K562 treated with DMSO at 1 percent for 48 hours (cell line): Measurements from ENCODE around the gene PPAN. TPM values are rescaled to one million over a fixed set of nuclear protein-coding genes. Genes with fewer than 3 reads are reported as not detected.

Experiments
- total RNA-seq: library from RNA; unstranded; fragments of 300-600 nt; gene quantifications from 2 replicates; pipeline ENCODE4 v1.2.3, GENCODE V29; 2022; ENCODE audit warnings: low replicate concordance; ENCODE audit errors: extremely low read depth

Gene PPAN, protein sequence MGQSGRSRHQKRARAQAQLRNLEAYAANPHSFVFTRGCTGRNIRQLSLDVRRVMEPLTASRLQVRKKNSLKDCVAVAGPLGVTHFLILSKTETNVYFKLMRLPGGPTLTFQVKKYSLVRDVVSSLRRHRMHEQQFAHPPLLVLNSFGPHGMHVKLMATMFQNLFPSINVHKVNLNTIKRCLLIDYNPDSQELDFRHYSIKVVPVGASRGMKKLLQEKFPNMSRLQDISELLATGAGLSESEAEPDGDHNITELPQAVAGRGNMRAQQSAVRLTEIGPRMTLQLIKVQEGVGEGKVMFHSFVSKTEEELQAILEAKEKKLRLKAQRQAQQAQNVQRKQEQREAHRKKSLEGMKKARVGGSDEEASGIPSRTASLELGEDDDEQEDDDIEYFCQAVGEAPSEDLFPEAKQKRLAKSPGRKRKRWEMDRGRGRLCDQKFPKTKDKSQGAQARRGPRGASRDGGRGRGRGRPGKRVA
- total RNA-seq = not detected in 2 replicates

DNA sequence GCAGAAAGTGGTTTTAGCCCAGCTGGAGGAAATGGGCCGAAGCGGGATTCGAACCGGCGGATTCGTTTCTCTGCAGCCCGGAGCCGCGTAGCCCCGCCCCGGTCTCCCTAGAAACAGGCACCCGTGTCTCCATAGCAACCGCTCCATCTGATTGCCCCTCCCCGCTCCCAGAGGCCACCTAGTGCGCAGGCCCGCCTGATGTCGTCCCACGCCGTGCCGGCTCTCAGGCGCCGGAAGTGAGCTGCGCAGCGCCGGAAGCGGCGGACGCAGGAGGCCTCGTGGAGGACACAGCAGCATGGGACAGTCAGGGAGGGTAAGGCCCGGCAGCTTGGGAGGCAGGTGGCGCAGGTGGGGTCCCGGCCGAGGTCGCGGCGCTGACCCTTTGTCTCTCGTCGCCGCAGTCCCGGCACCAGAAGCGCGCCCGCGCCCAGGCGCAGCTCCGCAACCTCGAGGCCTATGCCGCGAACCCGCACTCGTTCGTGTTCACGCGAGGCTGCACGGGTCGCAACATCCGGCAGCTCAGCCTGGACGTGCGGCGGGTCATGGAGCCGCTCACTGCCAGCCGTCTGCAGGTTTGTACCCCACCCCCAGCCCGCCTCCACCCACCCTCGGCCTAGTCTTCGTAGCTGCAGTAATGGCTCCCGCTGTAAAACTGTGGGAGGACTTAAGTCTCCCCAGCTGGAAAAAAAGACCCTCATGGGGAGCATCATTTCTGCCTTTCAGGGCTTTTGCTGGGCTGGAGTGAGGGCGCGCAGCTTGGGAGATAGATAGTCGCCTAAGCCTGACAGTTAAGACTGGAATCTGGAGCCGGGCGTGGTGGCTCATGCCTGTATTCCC is at the start of gene PPAN:
Gene PPAN (plus strand): TSS at position 263 of the 837 bp plus-strand sequence. CDS start 33 bp downstream, at position 296.

DNA sequence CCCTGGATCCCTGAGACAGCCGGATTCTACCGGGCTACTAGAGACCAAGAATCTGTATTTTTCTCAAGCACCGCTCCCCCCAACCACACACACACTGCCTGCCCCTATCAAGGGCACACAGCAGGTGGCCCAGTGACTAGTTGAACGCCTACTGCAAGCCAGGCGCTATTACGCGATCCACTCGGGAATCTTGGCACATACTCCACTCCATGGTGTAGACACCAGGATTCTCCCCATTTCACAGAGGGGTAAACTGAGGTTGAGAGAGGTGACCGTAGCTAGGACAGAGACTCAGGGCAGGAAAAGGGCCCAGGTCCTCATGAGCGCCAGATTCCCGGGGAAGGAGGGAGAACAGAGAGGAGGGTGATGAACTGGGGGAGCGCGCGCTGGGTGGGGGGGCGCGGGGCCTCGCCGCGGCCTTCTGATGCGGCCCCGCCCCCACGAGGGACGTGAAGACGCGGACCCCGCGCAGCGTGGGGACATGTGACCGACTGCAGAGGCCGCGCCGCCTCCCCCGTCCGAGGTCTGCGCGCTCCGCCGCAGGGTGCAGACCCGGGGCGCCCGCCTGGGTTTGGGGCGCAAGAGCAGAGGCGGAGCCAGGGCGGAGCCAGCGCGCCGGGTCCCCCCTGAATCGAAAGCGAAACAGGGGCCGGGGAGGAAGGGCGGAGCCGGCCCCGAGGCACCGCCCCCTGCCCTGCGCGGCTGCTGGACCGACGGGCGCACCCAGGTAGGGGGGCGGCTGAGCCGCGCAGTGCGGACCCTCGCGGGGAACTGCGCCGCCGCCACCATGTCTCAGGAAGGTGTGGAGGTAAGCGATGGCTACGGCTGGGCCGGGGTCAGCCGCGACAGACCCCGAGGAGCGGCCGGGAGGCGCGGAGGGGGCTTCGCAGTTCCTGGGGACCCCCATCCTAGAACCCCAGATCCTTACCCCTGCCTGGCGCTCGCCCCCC is 20.2 kb upstream of the PPAN start, which contains the start of gene SHFL:
Gene SHFL (plus strand): TSS at position 677 of the 950 bp plus-strand sequence. CDS start 111 bp downstream, at position 788.

DNA sequence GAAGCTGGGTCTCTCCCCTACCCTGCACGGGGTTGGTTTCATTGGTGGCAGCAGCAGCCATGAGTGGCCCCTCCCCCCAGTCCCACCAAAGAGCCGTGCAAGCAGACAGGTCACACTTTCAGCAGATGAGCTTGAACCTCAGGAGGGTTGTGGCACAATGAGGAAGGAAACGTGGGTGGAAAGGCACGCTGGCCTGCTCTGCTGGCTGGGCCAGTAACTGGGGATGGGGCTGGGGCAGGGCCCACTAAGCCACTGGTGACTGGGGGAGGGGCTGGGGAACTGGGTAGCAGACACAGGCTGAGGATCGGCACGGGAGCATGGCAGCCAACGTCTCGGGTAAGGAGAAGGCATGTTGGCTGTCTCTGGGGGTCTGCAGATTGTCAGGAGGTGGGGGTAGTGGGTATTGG is 5.2 kb downstream of the PPAN start, which contains the start of gene P2RY11:
Gene P2RY11 (plus strand): TSS at position 289 of the 407 bp plus-strand sequence. CDS start 29 bp downstream, at position 318.

Other genes with a start within 250 kb of the PPAN start
- not detected in 2 replicates for gene OLFM2, start 169.8 kb upstream of the PPAN start, total RNA-seq
- not detected in 2 replicates for gene COL5A3, start 95.9 kb upstream of the PPAN start, total RNA-seq
- not detected in 2 replicates for gene RDH8, start 92.9 kb upstream of the PPAN start, total RNA-seq
- not detected in 2 replicates for gene SHFL, start 20.0 kb upstream of the PPAN start, total RNA-seq
- not detected in 2 replicates for gene ANGPTL6, start 3.7 kb upstream of the PPAN start, total RNA-seq
- not detected in 2 replicates for gene P2RY11, start 5.3 kb downstream of the PPAN start, total RNA-seq
- gene EIF3G, start 13.5 kb downstream of the PPAN start, total RNA-seq = not detected in 2 replicates
- gene DNMT1, start 88.6 kb downstream of the PPAN start, total RNA-seq = 271 TPM in 1 of 2 replicates, not detected in the other
- not detected in 2 replicates for gene S1PR2, start 125.0 kb downstream of the PPAN start, total RNA-seq
- gene MRPL4, start 145.9 kb downstream of the PPAN start, total RNA-seq = not detected in 2 replicates
- 228 TPM in 1 of 2 replicates, not detected in the other for gene ICAM1, start 164.8 kb downstream of the PPAN start, total RNA-seq
- gene ICAM4, start 180.6 kb downstream of the PPAN start, total RNA-seq = not detected in 2 replicates
- gene ICAM5, start 183.6 kb downstream of the PPAN start, total RNA-seq = not detected in 2 replicates
- not detected in 2 replicates for gene ZGLP1, start 203.5 kb downstream of the PPAN start, total RNA-seq
- gene FDX2, start 209.7 kb downstream of the PPAN start, total RNA-seq = not detected in 2 replicates
- not detected in 2 replicates for gene RAVER1, start 227.2 kb downstream of the PPAN start, total RNA-seq
- gene ICAM3, start 233.3 kb downstream of the PPAN start, total RNA-seq = not detected in 2 replicates